Fibroblast of pulmonary artery (primary cell): ENCODE measurements around the gene PCDH9.

Source experiments
- DNase-seq: peaks from one replicate; pipeline ENCODE4 v3.0.0-alpha.2; 2010; ENCODE audit warnings: low read depth
- H3K4me3 ChIP-seq: replicated peaks from 2 replicates; pipeline ENCODE4 v1.5.1; 2011; ENCODE audit warnings: low read depth, mild to moderate bottlenecking, control low read depth, low read length, moderate library complexity
- TF ChIP-seq, protein P1 (sequence below): IDR thresholded peaks from 2 replicates; pipeline ENCODE4 v1.5.1; 2011; ENCODE audit warnings: mild to moderate bottlenecking, control low read depth, low read length, inconsistent platforms; ENCODE audit errors: missing control alignments

The PCDH9 gene

GRCh38 chr13:67131393-67131792 is 98.7 kb downstream of the PCDH9 start:
- H3K4me3 ChIP-seq, result no peak overlapping the region
- TF ChIP-seq, protein P1, sequence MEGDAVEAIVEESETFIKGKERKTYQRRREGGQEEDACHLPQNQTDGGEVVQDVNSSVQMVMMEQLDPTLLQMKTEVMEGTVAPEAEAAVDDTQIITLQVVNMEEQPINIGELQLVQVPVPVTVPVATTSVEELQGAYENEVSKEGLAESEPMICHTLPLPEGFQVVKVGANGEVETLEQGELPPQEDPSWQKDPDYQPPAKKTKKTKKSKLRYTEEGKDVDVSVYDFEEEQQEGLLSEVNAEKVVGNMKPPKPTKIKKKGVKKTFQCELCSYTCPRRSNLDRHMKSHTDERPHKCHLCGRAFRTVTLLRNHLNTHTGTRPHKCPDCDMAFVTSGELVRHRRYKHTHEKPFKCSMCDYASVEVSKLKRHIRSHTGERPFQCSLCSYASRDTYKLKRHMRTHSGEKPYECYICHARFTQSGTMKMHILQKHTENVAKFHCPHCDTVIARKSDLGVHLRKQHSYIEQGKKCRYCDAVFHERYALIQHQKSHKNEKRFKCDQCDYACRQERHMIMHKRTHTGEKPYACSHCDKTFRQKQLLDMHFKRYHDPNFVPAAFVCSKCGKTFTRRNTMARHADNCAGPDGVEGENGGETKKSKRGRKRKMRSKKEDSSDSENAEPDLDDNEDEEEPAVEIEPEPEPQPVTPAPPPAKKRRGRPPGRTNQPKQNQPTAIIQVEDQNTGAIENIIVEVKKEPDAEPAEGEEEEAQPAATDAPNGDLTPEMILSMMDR, result no peak
- no peak for DNase-seq

GRCh38 chr13:67130444-67130843 is 99.7 kb downstream of the PCDH9 start:
- DNase-seq, result no peak

GRCh38 chr13:67128136-67128535 is 102.0 kb downstream of the PCDH9 start:
- TF ChIP-seq, protein P1, result no peak
- DNase-seq, result no peak
- H3K4me3 ChIP-seq, result no peak overlapping the region

More at GRCh38 chr13:67130444-67130843, 99.7 kb downstream of the PCDH9 start:
- H3K4me3 ChIP-seq, result no peak overlapping the region
- TF ChIP-seq, protein P1, result no peak

GRCh38 chr13:67125681-67126080 is 104.5 kb downstream of the PCDH9 start:
- DNase-seq, result no peak
- no peak overlapping the region for H3K4me3 ChIP-seq
- TF ChIP-seq, protein P1, result no peak

DNA sequence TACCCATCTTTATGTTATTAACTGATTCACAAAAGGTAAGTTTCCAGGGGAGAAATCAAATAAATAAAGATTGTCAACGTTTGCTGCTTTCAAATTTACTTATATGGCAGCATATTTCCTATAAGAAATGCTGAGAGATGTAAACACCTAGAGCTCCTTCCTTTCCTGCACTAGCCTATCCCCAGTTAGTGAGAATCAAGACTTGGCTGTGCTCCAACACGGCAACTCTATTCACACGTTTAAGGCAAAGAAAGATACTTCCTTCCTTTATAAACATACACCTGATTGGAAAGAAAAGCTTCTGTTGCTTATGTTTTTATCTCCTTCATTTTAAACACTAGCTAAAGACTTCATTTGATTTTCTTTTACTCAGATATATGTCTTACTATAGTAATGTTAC is 107.0 kb downstream of the PCDH9 start:
- TF ChIP-seq, protein P1, result no peak
- H3K4me3 ChIP-seq, result no peak overlapping the region
- no peak for DNase-seq

DNA sequence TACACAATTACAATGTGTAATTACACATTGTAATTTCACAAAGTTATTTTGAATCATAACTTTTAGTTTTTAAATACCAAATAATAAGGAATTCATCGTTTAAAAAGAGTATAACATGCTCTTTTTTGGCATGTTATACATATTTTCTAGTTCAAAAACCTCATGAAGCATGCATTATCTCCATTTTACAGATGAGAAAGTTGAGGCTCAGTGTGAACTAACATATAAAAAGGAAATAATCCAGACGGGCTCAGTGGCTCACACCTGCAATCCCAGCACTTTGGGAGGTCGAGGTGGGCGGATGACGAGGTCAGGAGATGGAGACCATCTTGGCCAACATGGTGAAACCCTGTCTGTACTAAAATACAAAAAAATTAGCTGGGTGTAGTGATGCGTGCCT is 107.9 kb downstream of the PCDH9 start:
- DNase-seq, result no peak
- H3K4me3 ChIP-seq, result no peak overlapping the region
- TF ChIP-seq, protein P1, result no peak

DNA sequence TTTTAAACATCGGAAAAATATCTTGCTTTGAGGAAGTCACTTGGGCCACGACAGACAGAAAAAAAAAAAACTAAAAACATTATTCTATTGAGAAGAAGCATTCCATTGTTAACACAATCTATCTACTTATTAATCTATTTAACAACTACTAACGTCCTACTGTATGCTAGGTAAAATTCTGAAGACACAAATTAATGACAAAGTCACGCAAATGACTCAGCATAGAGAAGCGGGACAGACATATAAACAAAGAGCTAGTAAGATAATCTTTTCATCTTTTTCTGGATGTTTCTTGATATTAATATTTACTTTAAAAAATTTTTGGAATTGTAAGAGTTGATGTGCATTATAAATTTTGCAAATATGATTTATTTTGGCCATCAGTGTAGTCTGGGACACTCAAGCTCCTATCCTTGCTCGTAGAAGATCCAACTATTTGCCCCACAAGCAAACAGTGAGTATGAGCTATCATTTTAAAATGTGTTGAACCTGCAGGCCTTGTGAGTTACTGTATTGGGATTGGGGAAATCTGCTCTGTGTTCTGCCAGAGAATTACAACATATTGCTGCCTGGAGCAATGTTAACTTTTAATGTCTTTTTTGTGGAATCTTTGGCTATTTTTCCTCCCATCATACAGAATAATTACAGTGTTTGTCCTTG is 109.1 kb downstream of the PCDH9 start:
- no peak overlapping the region for H3K4me3 ChIP-seq
- TF ChIP-seq, protein P1, result no peak
- DNase-seq, result peak; percentile 30
